Neural crest cell (in vitro differentiated cells): Measurements from ENCODE around the gene MYO5A. TPM values are rescaled to one million over a fixed set of nuclear protein-coding genes. Genes with fewer than 3 reads are reported as not detected.
"Not testable (repeated sequence)": the region's sequence is repeated elsewhere in the genome, so short reads cannot be mapped to it uniquely, and the experiment has no call there.

ENCODE experiments used
- DNase-seq: peaks from one replicate; pipeline ENCODE4 v3.0.0; 2021; ENCODE audit warnings: low read depth, mixed read lengths, low spot score
- H3K27ac Mint-ChIP-seq: one replicate; pipeline ENCODE4 v1.8.0; 2021; ENCODE audit warnings: mild to moderate bottlenecking, mixed read lengths; ENCODE audit not compliant: unreplicated experiment
- H3K27me3 Mint-ChIP-seq: 2 replicates; pipeline ENCODE4 v1.8.0; 2021; ENCODE audit warnings: low read depth, mild to moderate bottlenecking, mixed read lengths
- H3K36me3 Mint-ChIP-seq: 2 replicates; pipeline ENCODE4 v1.8.0; 2021; ENCODE audit warnings: low read depth, mild to moderate bottlenecking, mixed read lengths
- H3K4me1 Mint-ChIP-seq: 2 replicates; pipeline ENCODE4 v1.8.0; 2021; ENCODE audit warnings: mixed read lengths
- H3K4me3 Mint-ChIP-seq: one replicate; pipeline ENCODE4 v1.8.0; 2021; ENCODE audit warnings: mild to moderate bottlenecking, mixed read lengths
- H3K9me3 Mint-ChIP-seq: 2 replicates; pipeline ENCODE4 v1.8.0; 2021; ENCODE audit warnings: mixed read lengths
- CTCF ChIP-seq: fragments of 200-600 bp; sonication (generic); conservative IDR thresholded peaks from 2 replicates; pipeline ENCODE4 v1.5.0; 2021; ENCODE audit warnings: antibody characterized with exemption, mild to moderate bottlenecking
- long read RNA-seq: library from polyadenylated mRNA; unstranded; transcript quantifications from one replicate; pipeline ENCODE4 v2.0.0, GENCODE V29; 2020
- total RNA-seq: library from RNA; stranded (reverse); gene quantifications from 2 replicates; pipeline ENCODE4 v1.2.1, GENCODE V29; 2021

The MYO5A gene
- total RNA-seq = 27.1 and 29.1 TPM in 2 replicates
- long read RNA-seq, partial matches to known transcripts = 8 of 16 reads
- long read RNA-seq, other reads (novel, unspliced or antisense) = 8 of 16 reads

GRCh38 chr15:52528564-52529340 is at the start of gene MYO5A:
TSS of gene MYO5A (minus strand) at chr15:52528880. CDS start at chr15:52528806, 74 bp downstream.
- Mint-ChIP-seq H3K9me3 (no peaks in the 10 kb centered on the region), H3K27me3 (peaks cover 49% of the 10 kb centered on the region), H3K36me3 (no peaks in the 10 kb centered on the region), H3K4me1 (peaks cover 22% of the 10 kb centered on the region), H3K27ac (peak within 1 kb of the TSS; percentile 69), H3K4me3 (peak within 1 kb of the TSS; percentile 99)
- peak; percentile 37 for TF ChIP-seq CTCF
- peak; percentile 68 for DNase-seq

- no peak for TF ChIP-seq CTCF
- H3K4me3 Mint-ChIP-seq = no peak overlapping the region
- no peaks in the 10 kb centered on the region for H3K9me3 Mint-ChIP-seq
- DNase-seq = no peak
- no peak overlapping the region for H3K27ac Mint-ChIP-seq
- no peaks in the 10 kb centered on the region for H3K27me3 Mint-ChIP-seq
- peaks cover 5% of the 10 kb centered on the region for H3K36me3 Mint-ChIP-seq
- peaks cover 10% of the 10 kb centered on the region for H3K4me1 Mint-ChIP-seq
These were observed 48.0 kb upstream of the MYO5A start for GRCh38 chr15:52576692-52577091.

GRCh38 chr15:52575573-52575972 is 46.9 kb upstream of the MYO5A start:
- H3K4me1 Mint-ChIP-seq, H3K9me3 Mint-ChIP-seq, H3K36me3 Mint-ChIP-seq, H3K27me3 Mint-ChIP-seq, DNase-seq, H3K4me3 Mint-ChIP-seq, H3K27ac Mint-ChIP-seq: not testable (repeated sequence)

- H3K9me3 Mint-ChIP-seq = no peaks in the 10 kb centered on the region
- no peaks in the 10 kb centered on the region for H3K27me3 Mint-ChIP-seq
- H3K4me1 Mint-ChIP-seq = peaks cover 7% of the 10 kb centered on the region
- DNase-seq = no peak
- no peak for TF ChIP-seq CTCF
- no peak overlapping the region for H3K27ac Mint-ChIP-seq
- no peak overlapping the region for H3K4me3 Mint-ChIP-seq
- peaks cover 4% of the 10 kb centered on the region for H3K36me3 Mint-ChIP-seq
These were observed 46.4 kb upstream of the MYO5A start for GRCh38 chr15:52575072-52575471.

GRCh38 chr15:52574623-52575022 is 45.9 kb upstream of the MYO5A start:
- not testable (repeated sequence) for H3K4me3 Mint-ChIP-seq, H3K9me3 Mint-ChIP-seq, H3K36me3 Mint-ChIP-seq, H3K27me3 Mint-ChIP-seq, H3K4me1 Mint-ChIP-seq, H3K27ac Mint-ChIP-seq, DNase-seq

GRCh38 chr15:52568601-52569585 is 40.2 kb upstream of the MYO5A start, which contains the start of gene ARPP19:
TSS of gene ARPP19 (minus strand) at chr15:52569030. CDS start at chr15:52568892, 138 bp downstream.
- peak; percentile 82 for DNase-seq
- peaks cover 35% of the 10 kb centered on the region for H3K4me1 Mint-ChIP-seq
- peak within 1 kb of the TSS; percentile 99 for H3K27ac Mint-ChIP-seq
- no peak for TF ChIP-seq CTCF
- no peaks in the 10 kb centered on the region for H3K36me3 Mint-ChIP-seq
- peak within 1 kb of the TSS; percentile 93 for H3K4me3 Mint-ChIP-seq
- H3K9me3 Mint-ChIP-seq = no peaks in the 10 kb centered on the region
- no peaks in the 10 kb centered on the region for H3K27me3 Mint-ChIP-seq
